PC-9 (cell line): Measurements from ENCODE around the gene PEX7.

Source experiments
- CTCF ChIP-seq: fragments of 200-600 bp; sonication (generic); conservative IDR thresholded peaks from 2 replicates; pipeline ENCODE4 v1.6.1; 2017; ENCODE audit warnings: mixed run types, antibody characterized with exemption, mild to moderate bottlenecking, moderate library complexity
- EZH2 ChIP-seq: fragments of 200-600 bp; sonication (generic); IDR thresholded peaks from 2 replicates; pipeline ENCODE4 v1.8.0; 2017; ENCODE audit warnings: antibody characterized with exemption, low read depth

GRCh38 chr6:136795386-136795785, 27.0 kb upstream of the PEX7 start:
- TF ChIP-seq CTCF = no peak
- TF ChIP-seq EZH2 = no peak
